Measurements from ENCODE around the gene FPGT. TPM values are rescaled to one million over a fixed set of nuclear protein-coding genes. Genes with fewer than 3 reads are reported as not detected.

The FPGT gene
- polyA plus RNA-seq, 1 donor from 2014 or later, result 6.4 TPM

GRCh38 chr1:74237787-74238186 is 39.7 kb downstream of the FPGT start:
- no peak for TF ChIP-seq REST (IDR thresholded peaks at IDR 0.05; ENCODE audit: borderline replicate concordance)
- no peak for TF ChIP-seq EZH2 (IDR thresholded peaks at IDR 0.05; ENCODE audit: borderline replicate concordance, insufficient read depth, low read length, poor library complexity, severe bottlenecking)
- TF ChIP-seq POLR2AphosphoS5 (IDR thresholded peaks at IDR 0.05), result no peak
- no peak for TF ChIP-seq MXI1 (conservative IDR thresholded peaks at IDR 0.05; ENCODE audit: poor library complexity, severe bottlenecking)
- TF ChIP-seq RAD21 (conservative IDR thresholded peaks at IDR 0.05), result no peak
- no peak for TF ChIP-seq EP300 (conservative IDR thresholded peaks at IDR 0.05; ENCODE audit: poor library complexity, severe bottlenecking)
- no peak for TF ChIP-seq TAF1 (IDR thresholded peaks at IDR 0.05; ENCODE audit: low read depth)
- no peak for TF ChIP-seq SMC3 (conservative IDR thresholded peaks at IDR 0.05; ENCODE audit: poor library complexity)
- TF ChIP-seq CTCF (IDR thresholded peaks at IDR 0.05; ENCODE audit: poor library complexity, severe bottlenecking), result no peak
- H2AFZ ChIP-seq (ENCODE audit: low read depth, low read length), result no peak overlapping the region
- H3F3A ChIP-seq (ENCODE audit: insufficient read depth, low read length, poor library complexity, severe bottlenecking), result no peaks in the 10 kb centered on the region
- H4K20me1 ChIP-seq (ENCODE audit: insufficient read depth), result no peaks in the 10 kb centered on the region
- H3K9me2 ChIP-seq (ENCODE audit: insufficient read depth, low read length), result no peaks in the 10 kb centered on the region
- no peak overlapping the region for H3K27ac ChIP-seq (ENCODE audit: low read length)
- H3K79me2 ChIP-seq (replicated peaks; ENCODE audit: insufficient read depth, low read length), result no peaks in the 10 kb centered on the region
- H3K9ac ChIP-seq (ENCODE audit: low read length), result no peak overlapping the region
- H3K4me2 ChIP-seq (ENCODE audit: low read length), result no peak overlapping the region
- no peaks in the 10 kb centered on the region for H3K9me3 ChIP-seq (ENCODE audit: low read length)
- H3K4me3 ChIP-seq (ENCODE audit: low read length), result no peak overlapping the region
- H3K36me3 ChIP-seq (ENCODE audit: insufficient read depth, low read length), result no peaks in the 10 kb centered on the region
- no peaks in the 10 kb centered on the region for H3K27me3 ChIP-seq (ENCODE audit: insufficient read depth, low read depth, low read length)

- H4K20me1 ChIP-seq (ENCODE audit: insufficient read depth), result no peaks in the 10 kb centered on the region
- no peaks in the 10 kb centered on the region for H3K9me3 ChIP-seq (ENCODE audit: low read length)
- no peak for TF ChIP-seq REST (IDR thresholded peaks at IDR 0.05; ENCODE audit: borderline replicate concordance)
- TF ChIP-seq MXI1 (conservative IDR thresholded peaks at IDR 0.05; ENCODE audit: poor library complexity, severe bottlenecking), result no peak
- TF ChIP-seq SMC3 (conservative IDR thresholded peaks at IDR 0.05; ENCODE audit: poor library complexity), result no peak
- TF ChIP-seq TAF1 (IDR thresholded peaks at IDR 0.05; ENCODE audit: low read depth), result no peak
- TF ChIP-seq POLR2AphosphoS5 (IDR thresholded peaks at IDR 0.05), result no peak
- no peak for TF ChIP-seq CTCF (IDR thresholded peaks at IDR 0.05; ENCODE audit: poor library complexity, severe bottlenecking)
- TF ChIP-seq RAD21 (conservative IDR thresholded peaks at IDR 0.05), result no peak
- TF ChIP-seq EP300 (conservative IDR thresholded peaks at IDR 0.05; ENCODE audit: poor library complexity, severe bottlenecking), result no peak
- TF ChIP-seq EZH2 (IDR thresholded peaks at IDR 0.05; ENCODE audit: borderline replicate concordance, insufficient read depth, low read length, poor library complexity, severe bottlenecking), result no peak
- no peaks in the 10 kb centered on the region for H3F3A ChIP-seq (ENCODE audit: insufficient read depth, low read length, poor library complexity, severe bottlenecking)
- H3K36me3 ChIP-seq (ENCODE audit: insufficient read depth, low read length), result no peaks in the 10 kb centered on the region
- no peak overlapping the region for H3K9ac ChIP-seq (ENCODE audit: low read length)
- no peaks in the 10 kb centered on the region for H3K79me2 ChIP-seq (replicated peaks; ENCODE audit: insufficient read depth, low read length)
- no peak overlapping the region for H2AFZ ChIP-seq (ENCODE audit: low read depth, low read length)
- no peak overlapping the region for H3K4me3 ChIP-seq (ENCODE audit: low read length)
- no peak overlapping the region for H3K27ac ChIP-seq (ENCODE audit: low read length)
- no peak overlapping the region for H3K4me2 ChIP-seq (ENCODE audit: low read length)
- no peaks in the 10 kb centered on the region for H3K9me2 ChIP-seq (ENCODE audit: insufficient read depth, low read length)
- H3K27me3 ChIP-seq (ENCODE audit: insufficient read depth, low read depth, low read length), result no peaks in the 10 kb centered on the region
Measured at GRCh38 chr1:74245168-74245772, 47.2 kb downstream of the FPGT start.
